Neural cell (in vitro differentiated cells): ENCODE results near the gene OR6B3.

ENCODE experiments used
- CTCF ChIP-seq: fragments of 450-650 bp; IDR thresholded peaks from 2 replicates; pipeline ENCODE4 v1.5.1; 2014; ENCODE audit warnings: antibody characterized with exemption, mild to moderate bottlenecking, moderate library complexity; ENCODE audit not compliant: poor library complexity, severe bottlenecking
- POLR2AphosphoS5 ChIP-seq: IDR thresholded peaks from 2 replicates; pipeline ENCODE4 v1.6.1; 2012
- SMC3 ChIP-seq: fragments of 450-650 bp; conservative IDR thresholded peaks from 2 replicates; pipeline ENCODE4 v1.6.1; 2014; ENCODE audit warnings: antibody characterized with exemption, mild to moderate bottlenecking, moderate library complexity; ENCODE audit not compliant: poor library complexity
- TAF1 ChIP-seq: IDR thresholded peaks from 2 replicates; pipeline ENCODE4 v1.6.1; 2012; ENCODE audit warnings: low read depth

DNA sequence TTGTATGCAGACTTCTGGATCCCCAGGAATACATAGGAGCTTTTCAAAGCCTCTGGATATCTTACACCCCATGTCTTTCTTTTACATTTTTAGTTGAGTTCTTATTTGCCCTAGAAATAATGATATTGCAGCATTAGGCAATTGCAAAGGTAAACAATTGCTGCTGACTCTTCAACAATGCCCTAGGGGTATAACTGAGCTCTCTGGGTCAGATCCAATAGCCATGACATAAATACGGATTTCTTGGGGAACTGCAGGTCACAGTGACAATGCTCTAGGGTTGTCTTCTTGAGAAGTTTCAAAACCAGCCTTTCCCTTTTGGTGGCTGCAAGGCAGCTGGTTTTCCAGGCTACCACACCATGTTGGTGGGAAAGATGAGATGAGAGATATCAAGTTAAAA lies 16.5 kb upstream of the OR6B3 start:
- TF ChIP-seq SMC3 (no peak), CTCF (no peak), TAF1 (no peak), POLR2AphosphoS5 (no peak)
